Endothelial cell (in vitro differentiated cells): ENCODE data around the gene NENF. TPM values are rescaled to one million over a fixed set of nuclear protein-coding genes. Genes with fewer than 3 reads are reported as not detected.
"Not testable (repeated sequence)": the region's sequence is repeated elsewhere in the genome, so short reads cannot be mapped to it uniquely, and the experiment has no call there.

Experiments
- DNase-seq: peaks from one replicate; pipeline ENCODE4 v3.0.0; 2021; ENCODE audit warnings: low spot score
- H3K27ac Mint-ChIP-seq: one replicate; pipeline ENCODE4 v1.8.0; 2021; ENCODE audit warnings: mixed read lengths, inconsistent platforms; ENCODE audit not compliant: unreplicated experiment
- H3K27me3 Mint-ChIP-seq: one replicate; pipeline ENCODE4 v1.8.0; 2021; ENCODE audit warnings: mild to moderate bottlenecking, moderate library complexity, mixed read lengths, inconsistent platforms; ENCODE audit not compliant: unreplicated experiment
- H3K36me3 Mint-ChIP-seq: one replicate; pipeline ENCODE4 v1.8.0; 2021; ENCODE audit warnings: mild to moderate bottlenecking, low read depth, mixed read lengths, inconsistent platforms; ENCODE audit not compliant: unreplicated experiment
- H3K4me1 Mint-ChIP-seq: one replicate; pipeline ENCODE4 v1.8.0; 2021; ENCODE audit warnings: mild to moderate bottlenecking, mixed read lengths, inconsistent platforms; ENCODE audit not compliant: unreplicated experiment
- H3K4me3 Mint-ChIP-seq: one replicate; pipeline ENCODE4 v1.8.0; 2021; ENCODE audit warnings: mild to moderate bottlenecking, mixed read lengths, inconsistent platforms; ENCODE audit not compliant: unreplicated experiment
- H3K9me3 Mint-ChIP-seq: one replicate; pipeline ENCODE4 v1.8.0; 2021; ENCODE audit warnings: mixed read lengths, inconsistent platforms; ENCODE audit not compliant: unreplicated experiment
- CTCF ChIP-seq: fragments of 200-600 bp; sonication (generic); IDR thresholded peaks from one replicate; pipeline ENCODE4 v1.5.0; 2021; ENCODE audit warnings: antibody characterized with exemption; ENCODE audit not compliant: unreplicated experiment
- total RNA-seq: library from RNA; stranded (reverse); fragmentation: NEBNext Ultra II Directional; extraction: Animal tissue kit (Norgen Biotek cat#: 25700); gene quantifications from one replicate; pipeline ENCODE4 v1.2.1, GENCODE V29; 2021; ENCODE audit not compliant: unreplicated experiment

Gene NENF
- total RNA-seq, 1 donor from 2014 or later = 25.6 TPM

GRCh38 chr1:212479188-212479587, 46.5 kb downstream of the NENF start:
- no peaks in the 10 kb centered on the region for H3K36me3 Mint-ChIP-seq
- peak overlapping the region; percentile 88 for H3K27ac Mint-ChIP-seq
- H3K4me1 Mint-ChIP-seq = peaks cover 13% of the 10 kb centered on the region

GRCh38 chr1:212480711-212481437, 48.2 kb downstream of the NENF start:
- not testable (repeated sequence) for H3K36me3 Mint-ChIP-seq, H3K9me3 Mint-ChIP-seq
- H3K4me1 Mint-ChIP-seq = peaks cover 19% of the 10 kb centered on the region

More at GRCh38 chr1:212479188-212479587, 46.5 kb downstream of the NENF start:
- DNase-seq = no peak
- Mint-ChIP-seq H3K27me3 (peaks cover 6% of the 10 kb centered on the region), H3K9me3 (no peaks in the 10 kb centered on the region), H3K4me3 (no peak overlapping the region)
- TF ChIP-seq CTCF = no peak

GRCh38 chr1:212481438-212481767, 48.7 kb downstream of the NENF start:
- H3K4me3 Mint-ChIP-seq = no peak overlapping the region
- H3K27ac Mint-ChIP-seq = no peak overlapping the region
- TF ChIP-seq CTCF = no peak
- H3K9me3 Mint-ChIP-seq = no peaks in the 10 kb centered on the region
- H3K27me3 Mint-ChIP-seq = peaks cover 10% of the 10 kb centered on the region
- DNase-seq = no peak
- H3K4me1 Mint-ChIP-seq = peaks cover 24% of the 10 kb centered on the region
- H3K36me3 Mint-ChIP-seq = no peaks in the 10 kb centered on the region

More at GRCh38 chr1:212480711-212481437, 48.2 kb downstream of the NENF start:
- not testable (repeated sequence) for H3K4me3 Mint-ChIP-seq, H3K27ac Mint-ChIP-seq, H3K27me3 Mint-ChIP-seq, DNase-seq

GRCh38 chr1:212482006-212482636, 49.4 kb downstream of the NENF start:
- Mint-ChIP-seq H3K9me3 (no peaks in the 10 kb centered on the region), H3K27ac (no peak overlapping the region), H3K4me1 (peaks cover 26% of the 10 kb centered on the region), H3K4me3 (no peak overlapping the region), H3K27me3 (peaks cover 6% of the 10 kb centered on the region), H3K36me3 (no peaks in the 10 kb centered on the region)
- DNase-seq = no peak
- TF ChIP-seq CTCF = no peak

- DNase-seq = no peak
- H3K27ac Mint-ChIP-seq = no peak overlapping the region
- TF ChIP-seq CTCF = no peak
- no peak overlapping the region for H3K4me3 Mint-ChIP-seq
- H3K36me3 Mint-ChIP-seq = no peaks in the 10 kb centered on the region
- no peaks in the 10 kb centered on the region for H3K9me3 Mint-ChIP-seq
- H3K27me3 Mint-ChIP-seq = peaks cover 5% of the 10 kb centered on the region
- H3K4me1 Mint-ChIP-seq = peaks cover 24% of the 10 kb centered on the region
These were observed 50.1 kb downstream of the NENF start for GRCh38 chr1:212482637-212483441.
